OCI-LY3 (cell line): Measurements from ENCODE around the gene NLRX1.

Experiments used
- CTCF ChIP-seq: fragments of 200-600, 300-600 bp; sonication (generic); IDR thresholded peaks from 2 replicates; pipeline ENCODE4 v1.5.1; 2014; ENCODE audit warnings: antibody characterized with exemption, low read length, low read depth
- EZH2phosphoT487 ChIP-seq: fragments of 200-600 bp; shearing (Covaris generic); IDR thresholded peaks from 2 replicates; pipeline ENCODE4 v1.6.1; 2018; ENCODE audit warnings: antibody characterized with exemption, mixed run types, low read depth

- no peak for TF ChIP-seq CTCF
- TF ChIP-seq EZH2phosphoT487 = no peak
These were observed 15.9 kb upstream of the NLRX1 start for GRCh38 chr11:119152604-119153003.
